Glutamatergic neuron (in vitro differentiated cells): ENCODE data around the gene CCDC14. TPM values are rescaled to one million over a fixed set of nuclear protein-coding genes. Genes with fewer than 3 reads are reported as not detected.

ENCODE experiments used
- DNase-seq: peaks from one replicate; pipeline ENCODE4 v3.0.0; 2022
- H3K27ac Mint-ChIP-seq: one replicate; pipeline ENCODE4 v1.8.0; 2020; ENCODE audit warnings: mild to moderate bottlenecking, mixed read lengths, inconsistent platforms; ENCODE audit not compliant: unreplicated experiment
- H3K27me3 Mint-ChIP-seq: one replicate; pipeline ENCODE4 v1.8.0; 2020; ENCODE audit warnings: mild to moderate bottlenecking, moderate library complexity, mixed read lengths, inconsistent platforms; ENCODE audit not compliant: unreplicated experiment
- H3K36me3 Mint-ChIP-seq: one replicate; pipeline ENCODE4 v1.8.0; 2020; ENCODE audit warnings: mild to moderate bottlenecking, mixed read lengths, inconsistent platforms; ENCODE audit not compliant: unreplicated experiment
- H3K4me1 Mint-ChIP-seq: one replicate; pipeline ENCODE4 v1.8.0; 2020; ENCODE audit warnings: mild to moderate bottlenecking, low read depth, mixed read lengths, inconsistent platforms; ENCODE audit not compliant: unreplicated experiment
- H3K4me3 Mint-ChIP-seq: one replicate; pipeline ENCODE4 v1.8.0; 2020; ENCODE audit warnings: mild to moderate bottlenecking, mixed read lengths, inconsistent platforms; ENCODE audit not compliant: unreplicated experiment
- H3K9me3 Mint-ChIP-seq: one replicate; pipeline ENCODE4 v1.8.0; 2020; ENCODE audit warnings: mild to moderate bottlenecking, moderate library complexity, mixed read lengths, inconsistent platforms; ENCODE audit not compliant: unreplicated experiment
- CTCF ChIP-seq: fragments of 200-600 bp; sonication (generic); IDR thresholded peaks from one replicate; pipeline ENCODE4 v1.5.0; 2021; ENCODE audit not compliant: partially characterized antibody, unreplicated experiment
- total RNA-seq: library from RNA; stranded (reverse); fragmentation: NEBNext Ultra II Directional; extraction: Animal tissue kit (Norgen Biotek cat#: 25700); gene quantifications from one replicate; pipeline ENCODE4 v1.2.1, GENCODE V29; 2021; ENCODE audit not compliant: unreplicated experiment

Gene CCDC14
- total RNA-seq, 1 donor from 2014 or later: 84.6 TPM

GRCh38 chr3:123948449-123948848 is 12.6 kb downstream of the CCDC14 start:
- H3K9me3 Mint-ChIP-seq: no peaks in the 10 kb centered on the region
- no peak overlapping the region for H3K4me3 Mint-ChIP-seq
- no peaks in the 10 kb centered on the region for H3K36me3 Mint-ChIP-seq
- H3K27me3 Mint-ChIP-seq: no peaks in the 10 kb centered on the region
- DNase-seq: no peak
- TF ChIP-seq CTCF: no peak
- H3K27ac Mint-ChIP-seq: no peak overlapping the region
- H3K4me1 Mint-ChIP-seq: no peaks in the 10 kb centered on the region

- no peak overlapping the region for H3K4me3 Mint-ChIP-seq
- no peaks in the 10 kb centered on the region for H3K36me3 Mint-ChIP-seq
- no peaks in the 10 kb centered on the region for H3K27me3 Mint-ChIP-seq
- no peak for DNase-seq
- TF ChIP-seq CTCF: no peak
- H3K4me1 Mint-ChIP-seq: no peaks in the 10 kb centered on the region
- no peaks in the 10 kb centered on the region for H3K9me3 Mint-ChIP-seq
- no peak overlapping the region for H3K27ac Mint-ChIP-seq
Measured at GRCh38 chr3:123947482-123947881, 13.5 kb downstream of the CCDC14 start.

- DNase-seq: no peak
- no peak overlapping the region for H3K27ac Mint-ChIP-seq
- no peaks in the 10 kb centered on the region for H3K27me3 Mint-ChIP-seq
- H3K9me3 Mint-ChIP-seq: no peaks in the 10 kb centered on the region
- no peak for TF ChIP-seq CTCF
- H3K36me3 Mint-ChIP-seq: no peaks in the 10 kb centered on the region
- no peaks in the 10 kb centered on the region for H3K4me1 Mint-ChIP-seq
- H3K4me3 Mint-ChIP-seq: no peak overlapping the region
Measured at GRCh38 chr3:123941542-123941941, 19.5 kb downstream of the CCDC14 start.

- no peak for DNase-seq
- Mint-ChIP-seq H3K4me3 (no peak overlapping the region), H3K9me3 (no peaks in the 10 kb centered on the region), H3K27me3 (no peaks in the 10 kb centered on the region), H3K36me3 (no peaks in the 10 kb centered on the region), H3K4me1 (no peaks in the 10 kb centered on the region), H3K27ac (no peak overlapping the region)
- no peak for TF ChIP-seq CTCF
Measured at GRCh38 chr3:123941121-123941520, 19.9 kb downstream of the CCDC14 start.

GRCh38 chr3:123939706-123940105 is 21.3 kb downstream of the CCDC14 start:
- Mint-ChIP-seq H3K27me3 (no peaks in the 10 kb centered on the region), H3K9me3 (no peaks in the 10 kb centered on the region), H3K36me3 (no peaks in the 10 kb centered on the region), H3K4me3 (no peak overlapping the region), H3K27ac (no peak overlapping the region), H3K4me1 (no peaks in the 10 kb centered on the region)
- no peak for TF ChIP-seq CTCF
- DNase-seq: no peak
